Measurements from ENCODE around the gene FXYD5.
"Not testable (repeated sequence)": the region's sequence is repeated elsewhere in the genome, so short reads cannot be mapped to it uniquely, and the experiment has no call there.

DNA sequence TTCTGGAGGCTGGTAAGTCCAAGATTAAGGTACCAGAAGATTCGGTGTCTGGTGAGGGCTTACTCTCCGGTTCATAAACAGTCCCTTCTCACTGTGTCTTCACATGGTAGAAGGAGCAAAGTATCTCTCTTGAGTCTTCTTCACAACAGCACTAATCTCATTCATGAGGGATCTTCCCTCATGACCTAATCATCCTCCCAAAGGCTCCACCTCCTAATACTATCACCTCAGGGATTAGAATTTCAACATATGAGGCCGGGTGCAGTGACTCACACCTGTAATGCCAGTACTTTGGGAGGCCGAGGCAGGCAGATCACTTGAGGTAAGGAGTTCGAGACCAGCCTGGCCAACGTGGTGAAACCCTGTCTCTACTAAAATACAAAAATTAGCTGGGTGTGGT, 42.3 kb downstream of the FXYD5 start:
- not testable (repeated sequence) for TF ChIP-seq CTCF, POLR2AphosphoS5, POLR2A, EP300 (IDR thresholded peaks at IDR 0.05)
